Body of pancreas (tissue), 4 donors: ENCODE measurements around the gene TOGARAM2.

Experiments
- POLR2A ChIP-seq, 3 donors: fragments of 450-650 bp; IDR thresholded peaks; one replicate each; pipeline ENCODE4 v1.6.1; 2016; ENCODE audit warnings: antibody characterized with exemption in 3 of 3, mild to moderate bottlenecking in 2 of 3
- TF ChIP-seq, protein P1 (sequence below), 7 experiments: fragments of 450-650 bp in 4 of 7; fragments of 200-600 bp in 3 of 7; sonication (generic) in 3 of 7; IDR thresholded peaks; one replicate each; pipeline ENCODE4 v1.5.1; 2016 to 2019; ENCODE audit warnings: antibody characterized with exemption in 7 of 7

DNA sequence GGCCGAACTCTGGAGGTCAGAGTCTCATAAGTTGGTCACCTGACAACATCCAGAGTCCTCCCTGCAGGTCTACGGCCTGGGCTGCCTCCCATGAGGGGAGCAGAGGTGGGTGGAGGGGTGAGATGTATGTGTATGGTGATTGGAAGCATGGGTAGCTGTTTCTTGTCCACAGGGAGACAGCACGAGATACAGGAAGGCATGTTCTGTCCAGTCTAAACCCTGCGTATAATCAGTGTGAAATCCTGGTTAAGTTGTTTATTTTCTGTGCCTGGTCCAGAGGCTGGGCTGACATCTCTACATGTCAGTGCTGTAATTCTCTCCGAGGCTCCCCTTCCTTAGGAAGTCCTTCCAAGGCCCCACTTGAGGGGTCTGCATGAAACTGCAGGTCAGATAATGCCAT is 8.9 kb downstream of the TOGARAM2 start:
- no peak for TF ChIP-seq POLR2A (IDR thresholded peaks at IDR 0.05)
- TF ChIP-seq, protein P1, sequence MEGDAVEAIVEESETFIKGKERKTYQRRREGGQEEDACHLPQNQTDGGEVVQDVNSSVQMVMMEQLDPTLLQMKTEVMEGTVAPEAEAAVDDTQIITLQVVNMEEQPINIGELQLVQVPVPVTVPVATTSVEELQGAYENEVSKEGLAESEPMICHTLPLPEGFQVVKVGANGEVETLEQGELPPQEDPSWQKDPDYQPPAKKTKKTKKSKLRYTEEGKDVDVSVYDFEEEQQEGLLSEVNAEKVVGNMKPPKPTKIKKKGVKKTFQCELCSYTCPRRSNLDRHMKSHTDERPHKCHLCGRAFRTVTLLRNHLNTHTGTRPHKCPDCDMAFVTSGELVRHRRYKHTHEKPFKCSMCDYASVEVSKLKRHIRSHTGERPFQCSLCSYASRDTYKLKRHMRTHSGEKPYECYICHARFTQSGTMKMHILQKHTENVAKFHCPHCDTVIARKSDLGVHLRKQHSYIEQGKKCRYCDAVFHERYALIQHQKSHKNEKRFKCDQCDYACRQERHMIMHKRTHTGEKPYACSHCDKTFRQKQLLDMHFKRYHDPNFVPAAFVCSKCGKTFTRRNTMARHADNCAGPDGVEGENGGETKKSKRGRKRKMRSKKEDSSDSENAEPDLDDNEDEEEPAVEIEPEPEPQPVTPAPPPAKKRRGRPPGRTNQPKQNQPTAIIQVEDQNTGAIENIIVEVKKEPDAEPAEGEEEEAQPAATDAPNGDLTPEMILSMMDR (IDR thresholded peaks at IDR 0.05): no peak
